Endothelial cell of umbilical vein (primary cell): ENCODE measurements around the gene EHMT1.

Experiments used
- EZH2 ChIP-seq: IDR thresholded peaks from 2 replicates; pipeline ENCODE4 v1.6.1; 2012; ENCODE audit warnings: borderline replicate concordance, low read depth, mild to moderate bottlenecking, moderate library complexity, low read length, inconsistent platforms; ENCODE audit not compliant: severe bottlenecking
- FOS ChIP-seq: IDR thresholded peaks from 2 replicates; pipeline ENCODE4 v1.6.1; 2011; ENCODE audit warnings: mild to moderate bottlenecking, low read length, moderate library complexity, borderline replicate concordance; ENCODE audit not compliant: insufficient read depth
- MYC ChIP-seq: IDR thresholded peaks from one replicate; pipeline ENCODE4 v1.6.1; 2011; ENCODE audit warnings: mild to moderate bottlenecking, low read depth, low read length
- POLR2A ChIP-seq: IDR thresholded peaks from 2 replicates; pipeline ENCODE4 v1.6.1; 2012; ENCODE audit warnings: low read depth, mild to moderate bottlenecking, control low read depth, low read length
- POLR2AphosphoS5 ChIP-seq: IDR thresholded peaks from 2 replicates; pipeline ENCODE4 v1.6.1; 2012; ENCODE audit warnings: low read depth, mild to moderate bottlenecking, control low read depth, low read length, moderate library complexity; ENCODE audit not compliant: insufficient read depth
- TF ChIP-seq, protein P1 (sequence below), 2 donors: IDR thresholded peaks; 1 replicate in 1 of 2; 2 replicates in 1 of 2; pipeline ENCODE4 v1.5.1; 2011; ENCODE audit warnings: low read length in 2 of 2, mild to moderate bottlenecking in 2 of 2, moderate library complexity in 2 of 2, control low read depth in 1 of 2, inconsistent platforms in 1 of 2, low read depth in 1 of 2; ENCODE audit not compliant: insufficient read depth in 1 of 2; ENCODE audit errors: extremely low read depth in 1 of 2
- TF ChIP-seq, protein P2 (sequence below): IDR thresholded peaks from 2 replicates; pipeline ENCODE4 v1.6.1; 2011; ENCODE audit not compliant: insufficient read depth, insufficient read length

DNA sequence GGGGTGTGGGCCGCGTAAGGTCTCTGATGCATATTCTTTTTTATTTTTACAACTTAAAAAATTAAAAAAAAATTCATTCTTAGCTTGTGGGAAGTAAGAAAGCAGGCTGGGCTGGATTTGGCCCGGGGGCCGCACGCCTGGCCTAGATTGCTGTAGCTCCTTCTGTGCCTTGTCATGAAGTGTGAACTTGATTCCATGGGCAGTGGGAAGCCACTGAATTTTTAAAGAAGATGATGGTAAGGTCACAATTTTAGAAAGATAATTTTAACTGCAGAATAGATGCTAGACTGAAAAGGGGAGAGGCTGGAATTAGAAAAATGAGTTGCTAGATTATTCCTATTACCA lies 56.1 kb downstream of the EHMT1 start:
- TF ChIP-seq, protein P1, sequence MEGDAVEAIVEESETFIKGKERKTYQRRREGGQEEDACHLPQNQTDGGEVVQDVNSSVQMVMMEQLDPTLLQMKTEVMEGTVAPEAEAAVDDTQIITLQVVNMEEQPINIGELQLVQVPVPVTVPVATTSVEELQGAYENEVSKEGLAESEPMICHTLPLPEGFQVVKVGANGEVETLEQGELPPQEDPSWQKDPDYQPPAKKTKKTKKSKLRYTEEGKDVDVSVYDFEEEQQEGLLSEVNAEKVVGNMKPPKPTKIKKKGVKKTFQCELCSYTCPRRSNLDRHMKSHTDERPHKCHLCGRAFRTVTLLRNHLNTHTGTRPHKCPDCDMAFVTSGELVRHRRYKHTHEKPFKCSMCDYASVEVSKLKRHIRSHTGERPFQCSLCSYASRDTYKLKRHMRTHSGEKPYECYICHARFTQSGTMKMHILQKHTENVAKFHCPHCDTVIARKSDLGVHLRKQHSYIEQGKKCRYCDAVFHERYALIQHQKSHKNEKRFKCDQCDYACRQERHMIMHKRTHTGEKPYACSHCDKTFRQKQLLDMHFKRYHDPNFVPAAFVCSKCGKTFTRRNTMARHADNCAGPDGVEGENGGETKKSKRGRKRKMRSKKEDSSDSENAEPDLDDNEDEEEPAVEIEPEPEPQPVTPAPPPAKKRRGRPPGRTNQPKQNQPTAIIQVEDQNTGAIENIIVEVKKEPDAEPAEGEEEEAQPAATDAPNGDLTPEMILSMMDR (IDR thresholded peaks at IDR 0.05; ENCODE audit: extremely low read depth in 1 of 2, insufficient read depth in 1 of 2, low read depth in 1 of 2, low read length in 2 of 2): no peak
- TF ChIP-seq EZH2: no peak
- TF ChIP-seq, protein P2, sequence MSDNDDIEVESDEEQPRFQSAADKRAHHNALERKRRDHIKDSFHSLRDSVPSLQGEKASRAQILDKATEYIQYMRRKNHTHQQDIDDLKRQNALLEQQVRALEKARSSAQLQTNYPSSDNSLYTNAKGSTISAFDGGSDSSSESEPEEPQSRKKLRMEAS: no peak
- no peak for TF ChIP-seq POLR2AphosphoS5
- no peak for TF ChIP-seq POLR2A
- no peak for TF ChIP-seq MYC
- TF ChIP-seq FOS: no peak
